Measurements from ENCODE around the gene UBR3.

The UBR3 gene

GRCh38 chr2:170063456-170064235 lies 236.4 kb downstream of the UBR3 start:
- in situ Hi-C loops (cut with HindIII; ENCODE audit: low pct_ligation_motif_present, low pct_unique_long_range_greater_than_20kb, low sequenced_read_pairs): no loop called here

GRCh38 chr2:170070778-170071177 lies 243.5 kb downstream of the UBR3 start:
- no peak for DNase-seq
- in situ Hi-C loops (cut with HindIII; ENCODE audit: low pct_ligation_motif_present, low pct_unique_long_range_greater_than_20kb, low sequenced_read_pairs): no loop called here

More at GRCh38 chr2:170063456-170064235, 236.4 kb downstream of the UBR3 start:
- DNase-seq: no peak

- in situ Hi-C loops (cut with HindIII; ENCODE audit: low pct_ligation_motif_present, low pct_unique_long_range_greater_than_20kb, low sequenced_read_pairs): no loop called here
- DNase-seq: no peak
Measured at GRCh38 chr2:170073288-170073687, 246.0 kb downstream of the UBR3 start.

GRCh38 chr2:170076189-170076588 lies 248.9 kb downstream of the UBR3 start:
- DNase-seq: no peak
- in situ Hi-C loops (cut with HindIII; ENCODE audit: low pct_ligation_motif_present, low pct_unique_long_range_greater_than_20kb, low sequenced_read_pairs): no loop called here

GRCh38 chr2:170077830-170078569 lies 250.7 kb downstream of the UBR3 start:
- DNase-seq: no peak
- in situ Hi-C loops (cut with HindIII; ENCODE audit: low pct_ligation_motif_present, low pct_unique_long_range_greater_than_20kb, low sequenced_read_pairs): no loop called here

- in situ Hi-C loops (cut with HindIII; ENCODE audit: low pct_ligation_motif_present, low pct_unique_long_range_greater_than_20kb, low sequenced_read_pairs): no loop called here
- no peak for DNase-seq
Measured at GRCh38 chr2:170084820-170085491, 257.7 kb downstream of the UBR3 start.

- in situ Hi-C loops (cut with HindIII; ENCODE audit: low pct_ligation_motif_present, low pct_unique_long_range_greater_than_20kb, low sequenced_read_pairs): no loop called here
- no peak for DNase-seq
Measured at GRCh38 chr2:170086117-170086688, 258.9 kb downstream of the UBR3 start.

GRCh38 chr2:170086751-170087412 lies 259.6 kb downstream of the UBR3 start:
- in situ Hi-C loops (cut with HindIII; ENCODE audit: low pct_ligation_motif_present, low pct_unique_long_range_greater_than_20kb, low sequenced_read_pairs): no loop called here
- DNase-seq: no peak

- in situ Hi-C loops (cut with HindIII; ENCODE audit: low pct_ligation_motif_present, low pct_unique_long_range_greater_than_20kb, low sequenced_read_pairs): no loop called here
- no peak for DNase-seq
Measured at GRCh38 chr2:170087413-170087793, 260.1 kb downstream of the UBR3 start.

- in situ Hi-C loops (cut with HindIII; ENCODE audit: low pct_ligation_motif_present, low pct_unique_long_range_greater_than_20kb, low sequenced_read_pairs): no loop called here
- no peak for DNase-seq
Measured at GRCh38 chr2:170088776-170089175, 261.5 kb downstream of the UBR3 start.

GRCh38 chr2:170090229-170090628 lies 263.0 kb downstream of the UBR3 start:
- DNase-seq: no peak
- in situ Hi-C loops (cut with HindIII; ENCODE audit: low pct_ligation_motif_present, low pct_unique_long_range_greater_than_20kb, low sequenced_read_pairs): no loop called here

GRCh38 chr2:170091436-170091835 lies 264.2 kb downstream of the UBR3 start:
- in situ Hi-C loops (cut with HindIII; ENCODE audit: low pct_ligation_motif_present, low pct_unique_long_range_greater_than_20kb, low sequenced_read_pairs): no loop called here

GRCh38 chr2:170092436-170093060 lies 265.3 kb downstream of the UBR3 start:
- no peak for DNase-seq
- in situ Hi-C loops (cut with HindIII; ENCODE audit: low pct_ligation_motif_present, low pct_unique_long_range_greater_than_20kb, low sequenced_read_pairs): no loop called here

More at GRCh38 chr2:170091436-170091835, 264.2 kb downstream of the UBR3 start:
- no peak for DNase-seq

- DNase-seq: no peak
- in situ Hi-C loops (cut with HindIII; ENCODE audit: low pct_ligation_motif_present, low pct_unique_long_range_greater_than_20kb, low sequenced_read_pairs): no loop called here
Measured at GRCh38 chr2:170095380-170095779, 268.1 kb downstream of the UBR3 start.

- no peak for DNase-seq
- in situ Hi-C loops (cut with HindIII; ENCODE audit: low pct_ligation_motif_present, low pct_unique_long_range_greater_than_20kb, low sequenced_read_pairs): no loop called here
Measured at GRCh38 chr2:170098626-170099312, 271.5 kb downstream of the UBR3 start.

GRCh38 chr2:170101789-170102188 lies 274.5 kb downstream of the UBR3 start:
- in situ Hi-C loops (cut with HindIII; ENCODE audit: low pct_ligation_motif_present, low pct_unique_long_range_greater_than_20kb, low sequenced_read_pairs): no loop called here
- no peak for DNase-seq

GRCh38 chr2:170106102-170106840 lies 279.0 kb downstream of the UBR3 start:
- in situ Hi-C loops (cut with HindIII; ENCODE audit: low pct_ligation_motif_present, low pct_unique_long_range_greater_than_20kb, low sequenced_read_pairs): no loop called here
- DNase-seq: no peak
